Measurements from ENCODE around the gene ASTN2.

- TF ChIP-seq YY1 (IDR thresholded peaks at IDR 0.05; ENCODE audit: insufficient read depth, insufficient read length) = no peak
- TF ChIP-seq ZNF274 (IDR thresholded peaks at IDR 0.05; ENCODE audit: low read depth, low read length) = no peak
- TF ChIP-seq SUZ12 (IDR thresholded peaks at IDR 0.05; ENCODE audit: extremely low read depth, insufficient read depth, insufficient read length) = no peak
Observed at GRCh38 chr9:117377046-117377445, 37.8 kb downstream of the ASTN2 start.

Data from NT2/D1 (cell line).